ENCODE results near the gene KCNH5. TPM values are rescaled to one million over a fixed set of nuclear protein-coding genes. Genes with fewer than 3 reads are reported as not detected.

The KCNH5 gene
- total and polyA plus RNA-seq, 9 of the 15 experiments (the other 6 are each of a cell fraction or from before 2014, with no cell fraction given), result 1.1 to 2.4 (median 1.4) TPM

DNA sequence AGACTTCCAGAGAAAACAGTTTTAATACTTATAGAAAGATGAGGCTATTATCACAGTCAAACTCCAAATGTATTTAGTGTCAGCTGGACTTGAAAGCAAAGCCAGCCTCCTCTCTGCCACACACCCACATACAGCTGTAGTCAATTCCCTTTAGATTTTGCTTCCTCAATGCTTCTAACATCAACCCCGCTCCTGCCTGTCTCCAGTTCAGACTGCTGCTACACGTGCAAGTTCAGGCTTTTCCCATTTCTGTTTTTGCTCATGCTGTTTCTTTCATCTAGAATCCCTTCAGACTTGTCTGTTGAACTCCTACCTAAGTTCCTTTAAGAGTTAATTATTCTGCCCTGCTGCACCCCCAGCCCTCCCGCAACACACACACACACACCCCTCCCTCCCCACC is 380.0 kb downstream of the KCNH5 start:
- Histone ChIP-seq H2AFZ (ENCODE audit: low read depth, low read length) (no peak overlapping the region), H3K4me3 (no peak overlapping the region), H3K27me3 (ENCODE audit: control insufficient read depth in 2 of 2, insufficient read depth in 2 of 2, low read length in 2 of 2) (no peaks in the 10 kb centered on the region), H3K9me1 (ENCODE audit: control insufficient read depth, insufficient read depth, low read length) (no peaks in the 10 kb centered on the region), H3K27ac (ENCODE audit: extremely low read depth, low read depth, low read length) (no peak overlapping the region), H4K20me1 (replicated peaks; ENCODE audit: control insufficient read depth, insufficient read depth, low read length) (no peaks in the 10 kb centered on the region), H3K9ac (ENCODE audit: insufficient read depth in 1 of 2, low read depth in 2 of 2, low read length in 2 of 2) (no peak overlapping the region), H3K4me1 (replicated peaks in 1 of 2; ENCODE audit: control insufficient read depth in 2 of 2, insufficient read depth in 2 of 2, low read length in 2 of 2) (no peaks in the 10 kb centered on the region), H3K9me3 (replicated peaks; ENCODE audit: control insufficient read depth, insufficient read depth, low read depth, low read length) (no peaks in the 10 kb centered on the region), H3K4me2 (ENCODE audit: insufficient read depth, low read length) (no peak overlapping the region), H3K36me3 (ENCODE audit: control insufficient read depth, insufficient read depth, low read length) (no peaks in the 10 kb centered on the region), H3K79me2 (ENCODE audit: control insufficient read depth, insufficient read depth, low read length) (no peaks in the 10 kb centered on the region)
- POLR2A ChIA-PET, result no interaction called here
- in situ Hi-C loops (cut with MboI) (no loop called here), intact Hi-C loops (cut with micrococcal nuclease) (no loop called here)
- ATAC-seq (no peak), DNase-seq (ENCODE audit: extremely low read depth in 1 of 4, low spot score in 3 of 4) (no peak), FAIRE-seq (no peak)
- no TSS peak for BruUV-seq (replicated peaks)
- WGBS (ENCODE audit: insufficient coverage, low coverage, missing lambda C conversion rate), result 0% methylated on average over 3 of the region's 3 CpGs
- TF ChIP-seq HMBOX1 (IDR thresholded peaks at IDR 0.05), result no peak
- no peak for TF ChIP-seq ZNF75A (CRISPR knock-in tag; IDR thresholded peaks at IDR 0.05)
- no peak for TF ChIP-seq MTA2 (IDR thresholded peaks at IDR 0.05; ENCODE audit: low read depth)
- no peak for TF ChIP-seq L3MBTL2 (IDR thresholded peaks at IDR 0.05)
- no peak for TF ChIP-seq SIN3A (IDR thresholded peaks at IDR 0.05; ENCODE audit: borderline replicate concordance in 2 of 2, control insufficient read depth in 1 of 2, low read depth in 2 of 2, low read length in 2 of 2)
- CTCF ChIA-PET (ENCODE audit: low intra/inter-chr PET ratio), result no interaction called here

GRCh38 chr14:62663456-62663821 is 381.8 kb downstream of the KCNH5 start:
- Histone ChIP-seq H4K20me1 (replicated peaks; ENCODE audit: control insufficient read depth, insufficient read depth, low read length) (no peaks in the 10 kb centered on the region), H3K36me3 (ENCODE audit: control insufficient read depth, insufficient read depth, low read length) (no peaks in the 10 kb centered on the region), H3K4me3 (no peak overlapping the region), H2AFZ (ENCODE audit: low read depth, low read length) (no peak overlapping the region), H3K9ac (ENCODE audit: insufficient read depth in 1 of 2, low read depth in 2 of 2, low read length in 2 of 2) (no peak overlapping the region), H3K9me1 (ENCODE audit: control insufficient read depth, insufficient read depth, low read length) (no peaks in the 10 kb centered on the region), H3K4me1 (replicated peaks in 1 of 2; ENCODE audit: control insufficient read depth in 2 of 2, insufficient read depth in 2 of 2, low read length in 2 of 2) (no peaks in the 10 kb centered on the region), H3K27me3 (ENCODE audit: control insufficient read depth in 2 of 2, insufficient read depth in 2 of 2, low read length in 2 of 2) (no peaks in the 10 kb centered on the region), H3K9me3 (replicated peaks; ENCODE audit: control insufficient read depth, insufficient read depth, low read depth, low read length) (no peaks in the 10 kb centered on the region), H3K79me2 (ENCODE audit: control insufficient read depth, insufficient read depth, low read length) (no peaks in the 10 kb centered on the region), H3K4me2 (ENCODE audit: insufficient read depth, low read length) (no peak overlapping the region), H3K27ac (ENCODE audit: extremely low read depth, low read depth, low read length) (no peak overlapping the region)
- in situ Hi-C loops (cut with MboI), result no loop called here
- FAIRE-seq, result no peak
- ChIA-PET CTCF (ENCODE audit: low intra/inter-chr PET ratio) (no interaction called here), POLR2A (no interaction called here)
- intact Hi-C loops (cut with micrococcal nuclease), result no loop called here
- no peak for TF ChIP-seq KDM2B (CRISPR knock-in tag; IDR thresholded peaks at IDR 0.05)
- 0 out of 2 replicates have a peak, but pooled peaks have one; percentile 13 for TF ChIP-seq NFIC (IDR thresholded peaks at IDR 0.05)
- no peak for TF ChIP-seq VEZF1 (CRISPR knock-in tag; IDR thresholded peaks at IDR 0.05)
- no peak for DNase-seq (ENCODE audit: extremely low read depth in 1 of 4, low spot score in 3 of 4)
- ATAC-seq, result no peak
- BruUV-seq (replicated peaks), result no TSS peak
- WGBS (ENCODE audit: insufficient coverage, low coverage, missing lambda C conversion rate), result 0% methylated on average over 4 of the region's 4 CpGs
